NCI-H2107 treated with DMSO at 0.1 percent for 48 hours (cell line): ENCODE results near the gene GRM3.

Experiments
- DNase-seq: peaks from one replicate; lab custom pipeline; 2025; ENCODE audit not compliant: unreplicated experiment; lab: John Stamatoyannopoulos, UW

The GRM3 gene

DNA sequence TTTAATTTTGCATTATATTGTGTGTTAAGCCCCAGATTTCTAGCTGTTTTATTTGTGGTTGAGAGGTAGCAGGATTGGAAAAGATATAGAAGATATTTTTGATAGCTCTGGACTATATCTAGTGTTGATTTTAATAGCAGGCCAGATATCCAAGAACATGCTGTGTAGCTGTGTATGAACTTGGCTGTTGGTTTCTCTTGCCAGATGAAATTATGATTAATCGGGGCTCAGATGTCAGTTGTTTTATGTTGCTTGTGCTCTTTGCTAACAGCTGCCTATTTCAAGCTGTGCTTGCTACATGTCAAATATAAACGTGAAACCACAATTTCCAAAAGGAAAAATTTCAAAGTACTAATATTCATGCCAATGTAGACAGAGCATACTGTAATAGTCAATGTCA, 141.1 kb downstream of the GRM3 start:
- DNase-seq, result peak; percentile 36

DNA sequence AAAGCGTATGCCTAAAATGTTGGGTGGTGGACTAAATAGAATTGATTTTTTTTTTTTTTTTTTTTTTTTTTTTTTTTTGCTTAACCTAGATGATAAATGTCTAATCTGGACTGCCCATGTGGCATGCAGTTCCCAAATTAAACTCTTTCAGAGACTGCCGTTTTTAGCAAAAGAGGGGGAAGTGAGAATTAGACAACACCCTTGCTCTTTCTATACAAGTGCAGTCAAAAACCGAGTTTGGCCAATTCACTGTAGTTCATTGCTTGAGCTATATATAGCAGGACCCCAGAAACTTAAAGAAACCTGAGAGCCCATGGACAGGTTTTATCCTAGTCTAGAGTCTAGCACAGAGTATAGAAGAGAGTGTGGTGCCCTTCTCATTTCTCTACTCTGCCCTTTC, 141.9 kb downstream of the GRM3 start:
- DNase-seq, result no peak

DNA sequence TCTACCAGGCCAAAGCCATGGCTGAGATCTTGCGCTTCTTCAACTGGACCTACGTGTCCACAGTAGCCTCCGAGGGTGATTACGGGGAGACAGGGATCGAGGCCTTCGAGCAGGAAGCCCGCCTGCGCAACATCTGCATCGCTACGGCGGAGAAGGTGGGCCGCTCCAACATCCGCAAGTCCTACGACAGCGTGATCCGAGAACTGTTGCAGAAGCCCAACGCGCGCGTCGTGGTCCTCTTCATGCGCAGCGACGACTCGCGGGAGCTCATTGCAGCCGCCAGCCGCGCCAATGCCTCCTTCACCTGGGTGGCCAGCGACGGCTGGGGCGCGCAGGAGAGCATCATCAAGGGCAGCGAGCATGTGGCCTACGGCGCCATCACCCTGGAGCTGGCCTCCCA, 142.7 kb downstream of the GRM3 start:
- DNase-seq, result no peak

DNA sequence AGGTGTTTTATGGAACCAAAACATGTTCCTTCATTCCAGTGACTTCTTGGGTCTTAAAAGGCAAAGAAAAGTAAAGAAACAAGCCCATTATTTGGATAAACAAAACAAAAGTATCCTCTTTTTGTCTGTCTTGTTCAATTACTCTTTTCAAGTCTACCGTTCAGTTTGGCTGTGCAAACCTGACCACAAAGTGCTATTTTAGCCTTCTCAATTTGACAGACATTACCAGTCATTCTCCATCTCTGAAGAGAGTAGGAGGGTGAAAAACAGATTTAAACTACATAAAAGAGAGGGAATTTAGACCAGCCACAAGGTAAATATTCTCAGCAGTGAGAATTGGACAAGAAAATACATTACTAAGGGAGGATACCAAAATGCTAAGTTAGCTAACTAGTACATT, 145.2 kb downstream of the GRM3 start:
- DNase-seq, result no peak

DNA sequence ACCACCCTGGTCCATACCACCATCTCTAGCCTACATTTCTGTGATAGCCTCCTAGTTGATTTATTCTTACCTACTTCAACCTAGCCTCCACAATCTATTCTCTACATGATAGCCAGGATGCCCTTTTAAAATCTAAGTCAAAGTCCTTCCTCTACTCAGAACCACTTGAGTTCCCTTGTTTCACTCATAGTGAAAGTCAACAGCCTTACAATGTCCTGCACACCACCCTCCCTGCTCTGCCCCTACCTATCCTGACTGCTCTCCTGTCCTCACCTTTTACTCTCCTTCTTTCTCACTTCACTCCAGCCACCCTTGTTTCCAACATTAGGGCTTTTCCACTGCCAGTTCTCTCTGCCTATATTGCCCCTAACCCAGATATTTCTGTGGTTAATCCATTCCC, 146.7 kb downstream of the GRM3 start:
- no peak for DNase-seq

DNA sequence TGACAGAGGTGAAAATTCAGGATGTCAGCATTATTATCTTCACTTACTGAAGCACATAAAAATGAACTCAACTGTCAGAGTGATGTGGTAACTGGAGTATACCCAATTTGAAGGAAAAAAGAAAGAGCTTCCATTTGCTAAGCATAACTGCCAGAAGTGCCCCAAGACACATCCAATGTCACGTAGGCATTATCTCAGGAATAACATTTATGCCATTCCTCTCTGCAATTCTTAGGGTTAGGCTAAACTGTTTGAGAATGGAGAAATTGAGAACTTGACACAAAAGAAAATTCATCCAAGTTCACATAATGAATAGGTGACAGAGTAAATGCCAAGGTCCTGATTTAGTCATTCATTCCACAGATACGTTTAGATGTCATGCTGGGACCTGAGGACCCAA, 148.6 kb downstream of the GRM3 start:
- no peak for DNase-seq

DNA sequence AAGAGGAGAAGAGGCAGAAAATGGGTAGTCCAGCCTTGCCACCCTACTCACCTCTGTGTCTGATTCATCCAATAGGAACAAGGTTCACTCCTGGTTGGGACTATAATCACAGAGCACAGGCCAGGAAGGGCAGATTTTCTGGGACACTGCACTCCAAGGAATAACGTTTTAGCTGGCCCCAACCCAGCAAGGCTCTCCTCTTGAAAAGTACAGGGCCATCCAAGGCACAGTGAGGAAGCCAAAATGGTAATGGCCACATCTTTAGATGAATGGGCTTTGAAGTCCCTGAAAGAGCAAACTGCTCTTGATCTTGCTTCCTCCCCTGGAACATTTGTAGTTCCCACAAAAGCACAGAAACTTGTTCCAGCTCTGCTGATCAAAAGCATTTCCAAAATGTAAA, 149.4 kb downstream of the GRM3 start:
- DNase-seq, result no peak

DNA sequence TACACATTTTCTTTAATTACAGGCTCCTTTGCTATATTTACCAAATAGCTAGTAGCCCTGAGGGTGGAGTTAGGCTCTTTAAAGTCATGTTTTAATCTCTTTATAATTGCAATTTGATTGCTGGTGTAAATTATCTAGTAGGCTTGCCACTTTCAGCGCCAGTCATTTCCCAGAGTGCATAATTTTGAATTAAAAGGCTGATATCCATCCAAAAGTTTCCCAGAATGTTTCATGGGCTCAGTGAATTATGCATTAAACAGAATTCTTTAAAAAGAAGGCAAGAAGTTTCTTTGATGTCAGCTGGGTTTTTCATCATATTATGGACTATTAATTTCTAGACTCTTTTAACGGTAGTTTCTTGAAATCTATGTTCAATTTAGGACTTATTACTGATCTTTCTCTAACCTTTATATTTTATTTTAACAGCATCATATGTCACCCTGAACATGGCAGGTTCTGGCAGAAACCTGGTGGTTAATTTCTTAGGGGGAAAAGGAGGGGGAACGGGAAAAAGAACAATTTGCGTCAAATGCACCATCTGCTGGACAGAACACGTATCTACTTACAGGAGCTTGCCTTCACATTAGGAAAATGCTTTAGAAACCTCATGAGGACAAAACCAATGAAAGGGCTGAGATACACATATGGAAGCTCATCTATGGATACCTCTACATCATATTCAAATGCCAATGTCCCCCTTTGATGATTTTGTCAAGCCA, 171.1 kb downstream of the GRM3 start:
- peak; percentile 59 for DNase-seq

DNA sequence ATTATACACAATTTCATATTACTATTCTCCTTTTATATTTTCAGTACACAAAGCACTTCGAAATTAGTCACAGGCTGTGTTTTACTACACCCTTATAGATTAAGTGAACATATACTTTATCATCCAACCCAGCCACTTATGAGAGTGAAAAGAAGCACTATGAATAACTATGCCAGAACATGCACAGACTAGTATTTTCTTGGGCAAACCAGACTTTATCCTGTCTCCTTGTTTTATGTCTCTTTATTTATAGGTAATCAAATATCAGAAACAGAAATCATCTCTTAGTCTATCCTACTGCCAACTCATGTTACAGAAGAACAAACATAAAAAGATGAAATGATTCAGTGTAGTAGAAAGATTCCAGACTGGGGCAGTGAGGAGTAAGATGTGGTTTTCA, 171.8 kb downstream of the GRM3 start:
- no peak for DNase-seq

DNA sequence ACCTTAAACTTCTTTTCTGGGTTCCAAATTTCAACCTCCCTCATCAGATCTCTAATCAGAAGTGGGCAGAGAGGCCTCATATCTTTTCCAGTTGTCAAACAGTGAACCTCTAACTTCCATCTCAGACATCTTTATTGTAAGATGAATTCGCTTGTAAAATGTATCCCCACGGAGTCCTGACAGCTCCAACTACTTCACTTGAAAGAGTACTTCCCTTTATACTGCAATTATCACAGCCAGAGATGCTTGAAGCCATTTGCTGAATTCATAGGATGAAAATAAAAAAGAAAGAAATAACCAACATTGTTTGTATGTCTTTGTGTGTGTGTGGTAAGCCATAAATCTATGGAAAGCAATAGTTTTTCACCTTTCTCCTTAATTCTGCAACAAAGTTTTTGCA, 175.2 kb downstream of the GRM3 start:
- DNase-seq, result no peak

DNA sequence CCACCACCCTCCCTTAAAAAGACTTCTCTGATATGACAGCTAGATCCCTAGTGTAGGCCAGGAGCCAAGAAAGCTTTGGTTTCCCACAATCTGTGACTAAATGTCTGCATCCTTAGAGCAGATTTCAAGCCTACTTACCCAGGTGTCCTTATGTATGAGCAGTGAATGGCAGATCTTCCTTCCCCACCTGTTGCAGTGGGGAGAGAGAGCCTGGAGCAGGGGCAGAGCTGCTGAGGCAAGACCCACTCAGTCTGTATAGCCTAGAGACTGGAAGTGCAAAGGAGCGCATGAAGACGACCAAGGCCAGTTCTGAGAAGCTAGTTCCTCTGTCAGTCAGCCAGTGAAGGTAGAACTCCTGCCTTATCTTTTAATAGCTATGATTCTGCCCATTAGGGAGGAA, 180.1 kb downstream of the GRM3 start:
- peak; percentile 11 for DNase-seq

DNA sequence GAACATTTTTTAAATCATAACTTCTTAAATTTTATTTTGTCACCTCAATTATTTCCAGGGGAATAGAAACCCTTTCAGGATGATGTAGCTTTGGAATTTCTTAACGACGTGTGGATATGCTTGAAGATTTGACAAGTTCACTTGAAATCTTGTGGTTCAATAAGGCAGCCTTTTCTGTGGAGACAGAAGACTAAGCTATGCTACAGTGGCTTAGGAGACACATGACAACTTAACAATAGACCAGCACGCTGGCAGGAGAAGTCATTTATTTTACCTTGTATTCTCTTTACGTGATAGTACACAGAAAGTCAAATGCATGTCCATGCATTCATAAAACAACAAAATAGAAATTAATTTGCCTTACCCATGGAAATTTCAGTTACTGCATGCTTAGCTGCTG, 181.6 kb downstream of the GRM3 start:
- no peak for DNase-seq

DNA sequence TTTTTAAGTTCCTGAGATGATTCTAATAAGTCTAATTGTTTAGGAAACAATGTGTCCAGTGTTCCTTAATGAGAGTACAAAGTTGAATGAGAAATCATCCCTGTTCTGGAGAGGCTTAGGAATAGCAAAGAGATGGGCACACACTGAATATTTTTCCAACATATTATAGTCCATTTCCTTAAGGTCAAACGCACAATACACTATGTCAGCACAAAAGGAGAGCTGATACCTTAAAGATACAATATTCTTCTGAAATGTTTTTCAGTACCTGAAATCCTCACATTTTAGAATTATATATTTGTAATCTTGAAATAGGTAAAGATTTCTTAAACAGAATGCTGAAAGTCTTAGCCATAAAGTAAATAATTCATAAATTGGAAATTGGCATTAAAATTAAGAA, 183.2 kb downstream of the GRM3 start:
- DNase-seq, result no peak

DNA sequence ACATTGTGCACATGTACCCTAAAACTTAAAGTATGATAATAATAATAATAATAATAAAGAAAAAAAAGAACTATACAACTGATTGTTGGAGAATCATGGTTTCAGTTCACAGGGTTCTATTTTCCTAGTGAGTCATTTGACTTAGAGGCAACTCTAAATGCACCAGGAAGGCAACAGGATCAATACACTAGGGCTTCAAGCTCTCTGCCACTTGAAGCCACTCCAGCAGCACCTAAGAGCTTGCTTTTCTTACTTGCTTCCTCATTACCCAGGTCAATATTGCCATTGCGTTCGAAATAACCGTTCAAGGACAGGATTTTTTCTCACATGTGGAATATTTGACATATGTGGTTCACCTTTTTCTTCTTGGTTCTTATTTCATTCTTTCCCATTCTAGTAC, 189.7 kb downstream of the GRM3 start:
- DNase-seq, result peak; percentile 74

DNA sequence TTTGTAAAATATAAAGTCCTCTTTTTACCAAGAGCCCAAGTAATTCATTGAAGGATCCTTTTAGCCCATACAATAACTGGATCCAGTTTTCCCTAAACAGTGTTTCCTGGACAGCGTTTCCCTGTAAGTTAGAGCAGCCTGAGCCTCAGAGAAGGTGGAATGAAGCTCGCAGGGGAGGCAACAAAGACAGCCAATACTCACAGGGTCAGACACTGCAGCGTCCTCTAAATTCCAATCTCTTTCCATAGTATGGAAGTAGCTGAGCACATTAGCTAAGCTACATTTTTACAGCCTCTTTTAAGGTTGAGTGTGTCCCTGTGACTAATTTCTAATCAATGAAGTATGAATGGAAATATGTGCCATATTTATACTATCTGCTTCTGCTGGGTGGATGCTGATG, 193.5 kb downstream of the GRM3 start:
- no peak for DNase-seq

DNA sequence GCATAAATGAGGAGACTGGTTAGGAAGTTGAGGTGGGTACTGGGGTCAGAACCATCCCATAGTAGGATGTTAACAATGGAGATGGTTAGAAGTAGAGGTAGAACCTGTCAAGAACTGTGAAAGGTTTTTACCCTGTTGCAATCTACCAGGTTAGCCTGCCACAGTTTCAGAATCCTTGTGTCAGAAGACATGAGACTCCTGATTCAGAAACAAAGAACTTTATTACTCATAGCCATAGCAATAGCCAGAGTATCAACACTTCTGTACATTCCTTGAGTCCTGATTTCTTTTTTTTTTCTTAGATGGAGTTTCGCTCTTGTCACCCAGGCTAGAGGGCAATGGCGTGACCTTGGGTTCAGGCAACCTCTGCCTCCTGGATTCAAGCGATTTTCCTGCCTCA, 200.9 kb downstream of the GRM3 start:
- DNase-seq, result no peak

DNA sequence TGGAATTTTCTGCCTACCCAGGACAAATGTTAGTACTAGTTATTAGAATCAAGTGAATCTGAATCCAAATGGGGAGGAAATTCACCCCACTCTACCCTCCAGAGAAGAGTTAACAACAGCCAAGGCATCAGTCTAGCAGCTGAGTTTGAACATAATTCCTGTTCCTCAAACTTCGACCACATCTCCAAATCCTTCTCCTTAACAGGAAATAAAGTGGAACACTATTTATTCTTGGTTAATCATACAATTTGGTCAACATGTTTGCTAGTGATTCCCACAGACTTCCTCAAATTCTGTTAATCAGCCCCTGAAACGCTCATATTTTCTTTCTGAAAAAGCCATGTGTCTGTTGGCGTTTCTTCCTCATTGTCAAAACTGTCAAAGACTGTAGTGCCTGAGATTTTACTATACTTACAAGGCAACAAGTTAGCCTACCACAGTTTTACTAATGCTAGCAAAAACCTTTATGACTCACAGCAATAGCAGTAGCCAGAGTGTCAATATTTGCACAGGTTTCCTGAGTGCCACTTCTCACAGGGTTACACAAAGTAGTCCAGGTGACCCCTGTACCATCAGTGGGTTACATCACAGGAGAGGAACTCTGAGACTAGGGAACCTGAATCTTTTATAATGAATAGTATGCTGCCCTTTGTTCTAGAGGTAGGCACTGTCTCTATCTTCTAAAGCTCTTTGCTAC, 202.9 kb downstream of the GRM3 start:
- no peak for DNase-seq

DNA sequence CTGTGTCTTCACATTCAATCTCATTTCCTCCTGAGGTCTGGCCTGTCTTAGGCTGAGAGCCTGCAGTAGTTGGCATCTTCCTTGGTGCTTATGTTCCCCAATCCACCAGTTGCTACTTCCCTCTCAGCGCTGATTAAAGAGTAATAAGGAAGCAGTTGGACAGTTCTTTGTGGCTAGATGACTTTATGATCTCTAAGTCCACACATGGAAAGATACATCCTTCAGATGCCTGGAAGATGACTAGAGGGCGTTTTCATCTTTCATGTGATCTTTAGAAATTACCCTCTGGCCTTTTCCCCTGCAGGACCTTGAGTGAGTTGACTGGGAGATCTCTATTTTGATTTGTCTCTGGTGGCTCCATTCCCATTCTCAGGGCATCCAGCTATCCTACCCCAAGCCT, 204.5 kb downstream of the GRM3 start:
- no peak for DNase-seq

DNA sequence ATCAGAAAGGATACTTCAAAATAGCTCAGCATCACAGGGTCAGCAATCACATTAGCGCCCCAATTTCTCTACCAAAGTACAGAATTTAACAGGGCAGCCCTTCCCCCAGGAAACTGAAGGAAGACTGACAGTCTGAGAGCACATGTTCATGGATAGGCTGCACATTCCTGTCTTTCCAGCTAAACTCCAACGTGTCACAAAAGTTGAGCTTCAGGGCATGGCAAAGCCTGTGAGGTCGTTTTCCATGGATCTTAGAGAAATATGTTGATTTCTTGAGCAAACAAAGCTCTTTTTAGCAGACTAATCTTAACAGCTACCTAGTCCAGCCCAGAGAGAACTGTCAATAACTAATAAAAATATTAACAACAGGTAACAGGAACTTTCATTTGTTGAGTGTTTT, 207.9 kb downstream of the GRM3 start:
- no peak for DNase-seq

DNA sequence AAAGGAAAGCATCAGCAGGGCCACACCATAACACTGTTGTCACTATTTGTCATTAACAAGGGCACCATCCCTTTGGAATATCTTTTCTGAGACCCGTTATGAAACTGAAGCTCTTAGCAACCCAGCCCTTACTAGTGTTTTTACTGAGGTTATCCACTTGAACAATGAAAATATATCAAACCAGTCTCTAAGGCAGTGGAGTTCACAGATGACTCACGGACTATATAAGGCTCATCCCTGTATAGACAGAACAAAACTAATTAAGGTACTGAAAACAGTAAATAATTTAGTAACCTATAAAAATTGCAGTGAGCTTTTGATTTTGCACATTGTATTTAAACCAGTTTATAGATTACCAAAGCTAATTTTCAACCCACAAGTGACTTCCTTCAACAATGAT, 219.7 kb downstream of the GRM3 start:
- DNase-seq, result no peak

DNA sequence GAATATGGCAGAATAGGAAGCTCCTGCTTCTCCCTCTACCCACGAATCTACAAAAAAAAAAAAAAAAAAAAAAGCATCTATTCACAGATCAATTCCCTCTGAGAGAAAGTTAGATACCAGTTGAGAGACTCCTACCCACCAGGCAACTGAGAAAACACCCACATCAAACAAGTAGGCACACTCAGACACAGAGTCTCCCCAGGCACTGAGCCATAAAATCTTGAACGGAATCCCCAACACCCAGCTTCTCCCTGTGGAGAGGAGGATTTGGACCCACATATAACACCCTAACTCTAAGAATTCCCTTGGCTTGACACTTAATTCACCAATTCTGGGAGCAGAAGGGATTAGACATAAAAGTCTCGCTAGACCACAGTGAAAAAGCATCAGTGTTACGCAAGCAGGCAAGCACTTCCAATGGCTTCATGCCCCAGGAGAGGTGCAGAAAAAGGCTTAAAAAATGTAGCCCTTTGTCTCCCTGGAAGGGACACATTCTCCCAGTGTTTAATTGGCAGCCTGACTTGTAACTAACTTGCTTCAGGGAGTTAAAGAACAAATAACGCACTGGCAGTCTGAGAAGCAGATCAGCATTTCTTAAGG, 223.6 kb downstream of the GRM3 start:
- DNase-seq, result no peak

DNA sequence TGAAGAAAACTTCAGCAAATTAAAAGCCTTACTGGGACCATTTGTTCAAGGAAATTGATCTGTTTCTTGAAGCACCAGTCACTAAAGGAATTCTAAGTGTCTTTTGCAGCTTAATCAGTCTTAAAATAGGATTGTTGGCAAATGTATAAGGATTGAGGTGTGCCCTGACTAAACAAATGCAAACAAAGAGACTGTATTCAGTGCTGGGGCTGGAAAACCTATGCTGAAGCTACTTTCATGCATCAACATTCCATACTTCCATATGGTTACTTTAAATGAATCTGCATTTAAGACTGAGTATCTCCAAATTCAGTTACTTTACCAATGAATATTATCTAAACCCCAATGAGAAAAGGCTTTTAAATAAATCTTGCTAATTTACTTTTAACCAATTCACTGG, 232.4 kb downstream of the GRM3 start:
- no peak for DNase-seq

DNA sequence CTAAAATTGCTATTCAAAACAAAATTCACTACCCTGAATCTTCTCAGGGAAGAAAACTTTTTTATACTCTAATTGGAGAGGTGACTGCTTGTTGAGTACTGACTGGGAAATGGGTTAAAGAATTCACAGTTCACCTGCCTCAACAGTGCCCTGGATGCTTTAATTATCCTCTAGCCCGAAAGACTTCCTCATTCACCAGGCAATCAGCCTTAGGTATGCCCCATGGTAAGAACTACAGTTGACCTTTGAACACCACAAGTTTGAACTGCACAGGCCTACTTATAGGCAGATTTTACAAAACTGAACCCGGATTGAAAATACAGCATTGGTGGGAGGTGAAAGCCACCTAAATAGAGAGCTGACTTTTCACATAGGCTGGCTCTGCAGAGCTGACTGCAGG, 240.4 kb downstream of the GRM3 start:
- no peak for DNase-seq
